Right atrium auricular region (tissue), 2 donors: Measurements from ENCODE around the gene AFAP1. TPM values are rescaled to one million over a fixed set of nuclear protein-coding genes. Genes with fewer than 3 reads are reported as not detected.

ENCODE experiments used
- DNase-seq: peaks from one replicate; pipeline ENCODE4 v3.0.0-alpha.2; 2019; ENCODE audit warnings: low spot score
- H3K27ac ChIP-seq, 2 donors: fragments of 200-600 bp; sonication (generic); 1 replicate in 1 of 2; 2 replicates in 1 of 2; pipeline ENCODE4 v1.5.1; 2016 to 2019
- H3K27me3 ChIP-seq, 2 donors: fragments of 200-600 bp; sonication (generic); one replicate each; pipeline versions ENCODE4 v1.5.1 to v1.6.0; 2017 to 2019
- H3K36me3 ChIP-seq: fragments of 200-600 bp; sonication (generic); one replicate; pipeline ENCODE4 v1.5.1; 2016
- H3K4me1 ChIP-seq, 2 donors: fragments of 200-600 bp; sonication (generic); one replicate each; pipeline versions ENCODE4 v1.5.1 to v1.6.0; 2017 to 2019
- H3K4me3 ChIP-seq, 2 donors: fragments of 200-600 bp; sonication (generic); 1 replicate in 1 of 2; 2 replicates in 1 of 2; pipeline ENCODE4 v1.5.1; 2017 to 2019; ENCODE audit warnings: mild to moderate bottlenecking in 1 of 2, moderate library complexity in 1 of 2
- H3K9me3 ChIP-seq, 2 donors: fragments of 200-600 bp; sonication (generic); one replicate each; pipeline ENCODE4 v1.5.1; 2019
- total RNA-seq, 2 donors: library from RNA; depleted of rRNA; stranded (reverse); fragments of >200 nt; gene quantifications; one replicate each; pipeline ENCODE4 v1.1.0, GENCODE V29; 2016
- TF ChIP-seq, protein P1 (sequence below), 2 donors: fragments of 200-600 bp; sonication (generic); IDR thresholded peaks; one replicate each; pipeline ENCODE4 v1.5.1; 2019; ENCODE audit warnings: antibody characterized with exemption in 2 of 2

The AFAP1 gene
- total RNA-seq, 2 donors from 2014 or later = 16.2 to 27.2 TPM

DNA sequence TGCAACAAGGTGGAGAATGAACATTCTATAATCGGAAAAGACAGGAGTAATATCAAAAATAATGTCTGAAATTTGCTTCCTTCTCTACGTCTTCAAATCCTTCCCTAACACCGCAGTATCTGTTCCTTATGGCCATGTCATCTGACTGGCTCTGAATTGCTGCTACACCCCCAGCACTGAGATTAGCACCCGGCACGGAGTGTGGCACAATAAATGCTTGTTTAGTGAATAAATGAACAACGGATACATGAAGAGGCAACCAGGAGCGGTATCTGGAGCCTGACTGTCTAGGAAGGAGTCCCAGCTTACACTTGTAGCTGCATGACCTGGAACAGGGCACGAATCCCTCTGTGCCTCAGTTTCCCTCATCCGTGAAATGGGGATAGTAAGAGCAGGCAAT is 164.3 kb downstream of the AFAP1 start:
- Histone ChIP-seq H3K27ac (no peak overlapping the region), H3K4me1 (peaks cover 0 to 29% of the 10 kb centered on the region in 2 donors), H3K36me3 (peaks cover 46% of the 10 kb centered on the region), H3K9me3 (no peaks in the 10 kb centered on the region), H3K27me3 (no peaks in the 10 kb centered on the region), H3K4me3 (no peak overlapping the region)
- no peak for DNase-seq
- TF ChIP-seq, protein P1, sequence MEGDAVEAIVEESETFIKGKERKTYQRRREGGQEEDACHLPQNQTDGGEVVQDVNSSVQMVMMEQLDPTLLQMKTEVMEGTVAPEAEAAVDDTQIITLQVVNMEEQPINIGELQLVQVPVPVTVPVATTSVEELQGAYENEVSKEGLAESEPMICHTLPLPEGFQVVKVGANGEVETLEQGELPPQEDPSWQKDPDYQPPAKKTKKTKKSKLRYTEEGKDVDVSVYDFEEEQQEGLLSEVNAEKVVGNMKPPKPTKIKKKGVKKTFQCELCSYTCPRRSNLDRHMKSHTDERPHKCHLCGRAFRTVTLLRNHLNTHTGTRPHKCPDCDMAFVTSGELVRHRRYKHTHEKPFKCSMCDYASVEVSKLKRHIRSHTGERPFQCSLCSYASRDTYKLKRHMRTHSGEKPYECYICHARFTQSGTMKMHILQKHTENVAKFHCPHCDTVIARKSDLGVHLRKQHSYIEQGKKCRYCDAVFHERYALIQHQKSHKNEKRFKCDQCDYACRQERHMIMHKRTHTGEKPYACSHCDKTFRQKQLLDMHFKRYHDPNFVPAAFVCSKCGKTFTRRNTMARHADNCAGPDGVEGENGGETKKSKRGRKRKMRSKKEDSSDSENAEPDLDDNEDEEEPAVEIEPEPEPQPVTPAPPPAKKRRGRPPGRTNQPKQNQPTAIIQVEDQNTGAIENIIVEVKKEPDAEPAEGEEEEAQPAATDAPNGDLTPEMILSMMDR (IDR thresholded peaks at IDR 0.05) = no peak

GRCh38 chr4:7774301-7775294 is 165.1 kb downstream of the AFAP1 start:
- H3K27ac ChIP-seq = no peak overlapping the region
- H3K27me3 ChIP-seq = no peaks in the 10 kb centered on the region
- H3K4me1 ChIP-seq = peaks cover 0 to 33% of the 10 kb centered on the region in 2 donors
- TF ChIP-seq, protein P1 (IDR thresholded peaks at IDR 0.05) = no peak
- no peak overlapping the region for H3K4me3 ChIP-seq
- no peak for DNase-seq
- H3K9me3 ChIP-seq = no peaks in the 10 kb centered on the region
- peaks cover 48% of the 10 kb centered on the region for H3K36me3 ChIP-seq

DNA sequence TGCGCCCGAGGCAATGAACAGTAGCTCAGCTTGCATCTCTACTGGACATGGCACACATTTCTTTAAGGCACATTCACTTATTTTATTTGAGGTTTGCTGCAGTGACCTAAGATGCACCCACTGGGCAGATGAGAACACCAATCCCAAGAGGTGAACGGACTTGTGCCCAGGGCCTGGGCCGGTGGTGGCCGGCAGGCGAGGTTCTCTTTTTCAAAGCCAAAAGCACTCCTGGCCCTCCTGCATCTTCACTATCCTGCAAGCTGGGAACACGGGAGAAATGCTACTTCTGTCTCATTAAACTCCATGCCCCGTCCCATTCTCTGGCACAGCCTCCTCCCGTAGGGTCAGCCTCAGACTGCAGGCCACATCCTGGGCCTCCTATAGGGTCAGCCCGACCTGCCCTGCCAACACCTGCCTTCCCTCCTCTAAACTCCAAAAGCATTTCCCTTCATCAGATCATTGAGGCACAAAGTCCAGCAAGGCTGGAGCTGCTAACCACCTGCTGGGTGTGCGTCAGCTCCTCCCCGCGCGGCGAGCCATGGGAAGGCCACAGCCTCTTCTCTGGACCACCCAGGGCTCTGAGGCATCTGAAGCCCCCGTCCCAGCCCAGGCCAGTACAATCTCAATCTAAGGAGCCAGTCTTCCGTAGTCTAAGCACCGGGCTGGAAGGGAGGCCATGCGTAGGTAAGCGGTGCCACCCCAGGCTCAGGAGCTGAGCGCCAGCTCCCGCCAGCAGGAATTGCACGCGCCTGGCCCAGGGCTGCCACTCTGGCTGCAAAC is 166.1 kb downstream of the AFAP1 start:
- H3K4me1 ChIP-seq = peaks cover 0 to 32% of the 10 kb centered on the region in 2 donors
- H3K36me3 ChIP-seq = peaks cover 59% of the 10 kb centered on the region
- no peak overlapping the region for H3K4me3 ChIP-seq
- H3K27me3 ChIP-seq = no peaks in the 10 kb centered on the region
- H3K27ac ChIP-seq = no peak overlapping the region
- DNase-seq = no peak
- H3K9me3 ChIP-seq = no peaks in the 10 kb centered on the region
- TF ChIP-seq, protein P1 (IDR thresholded peaks at IDR 0.05) = no peak

GRCh38 chr4:7772711-7773385 is 166.8 kb downstream of the AFAP1 start:
- DNase-seq = peak; percentile 72
- Histone ChIP-seq H3K9me3 (no peaks in the 10 kb centered on the region), H3K27me3 (no peaks in the 10 kb centered on the region), H3K36me3 (peaks cover 66% of the 10 kb centered on the region), H3K4me1 (peaks cover 0 to 25% of the 10 kb centered on the region in 2 donors), H3K4me3 (no peak overlapping the region), H3K27ac (no peak overlapping the region)
- TF ChIP-seq, protein P1 (IDR thresholded peaks at IDR 0.05) = no peak
